Measurements from ENCODE around the gene RIN3. TPM values are rescaled to one million over a fixed set of nuclear protein-coding genes. Genes with fewer than 3 reads are reported as not detected.
"Not testable (repeated sequence)": the region's sequence is repeated elsewhere in the genome, so short reads cannot be mapped to it uniquely, and the experiment has no call there.

RIN3 gene
- total RNA-seq, 4 donors from 2014 or later = 2.1 to 10.4 (median 7.2) TPM

- peaks cover 6% of the 10 kb centered on the region for H3K4me1 ChIP-seq
- DNase-seq (ENCODE audit: low spot score in 2 of 2) = no peak
- TF ChIP-seq CTCF (IDR thresholded peaks at IDR 0.05) (no peak), EP300 (IDR thresholded peaks at IDR 0.05) (no peak), POLR2AphosphoS5 (IDR thresholded peaks at IDR 0.05) (no peak), POLR2A (IDR thresholded peaks at IDR 0.05) (no peak)
- H3K36me3 ChIP-seq = no peaks in the 10 kb centered on the region
- no peaks in the 10 kb centered on the region for H3K27me3 ChIP-seq
- H3K27ac ChIP-seq = no peak overlapping the region
- H3K9me3 ChIP-seq = no peaks in the 10 kb centered on the region
- no peak overlapping the region for H3K4me3 ChIP-seq
- WGBS = 89% methylated on average over 16 of the region's 16 CpGs
Observed at GRCh38 chr14:92531106-92531873, 17.7 kb downstream of the RIN3 start.

- peaks cover 6% of the 10 kb centered on the region for H3K4me1 ChIP-seq
- 52% methylated on average over 8 of the region's 10 CpGs for WGBS
- H3K9me3 ChIP-seq = no peaks in the 10 kb centered on the region
- peak in 1 of 2 donors; percentile 38 for DNase-seq (ENCODE audit: low spot score in 2 of 2)
- no peaks in the 10 kb centered on the region for H3K36me3 ChIP-seq
- no peak overlapping the region for H3K27ac ChIP-seq
- H3K27me3 ChIP-seq = no peaks in the 10 kb centered on the region
- no peak for TF ChIP-seq POLR2A (IDR thresholded peaks at IDR 0.05)
- H3K4me3 ChIP-seq = no peak overlapping the region
Observed at GRCh38 chr14:92532490-92533163, 19.0 kb downstream of the RIN3 start.

- whole genome bisulfite sequencing = 57% methylated on average over 16 of the region's 17 CpGs
Observed at GRCh38 chr14:92534932-92535643, 21.5 kb downstream of the RIN3 start.

GRCh38 chr14:92536231-92536630, 22.6 kb downstream of the RIN3 start:
- not testable (repeated sequence) for H3K4me3 ChIP-seq; H3K36me3 ChIP-seq; DNase-seq (ENCODE audit: low spot score in 2 of 2); H3K27ac ChIP-seq; H3K9me3 ChIP-seq; H3K27me3 ChIP-seq
- peaks cover 35% of the 10 kb centered on the region for H3K4me1 ChIP-seq
- 61% methylated on average over 8 of the region's 8 CpGs for WGBS

More at GRCh38 chr14:92534932-92535643, 21.5 kb downstream of the RIN3 start:
- no peak for DNase-seq (ENCODE audit: low spot score in 2 of 2)
- TF ChIP-seq POLR2AphosphoS5 (IDR thresholded peaks at IDR 0.05) = no peak
- no peak for TF ChIP-seq POLR2A (IDR thresholded peaks at IDR 0.05)
- no peak for TF ChIP-seq CTCF (IDR thresholded peaks at IDR 0.05)
- no peak for TF ChIP-seq EP300 (IDR thresholded peaks at IDR 0.05)
- Histone ChIP-seq H3K27ac (no peak overlapping the region), H3K4me3 (no peak overlapping the region), H3K9me3 (no peaks in the 10 kb centered on the region), H3K27me3 (no peaks in the 10 kb centered on the region), H3K4me1 (peaks cover 24% of the 10 kb centered on the region), H3K36me3 (no peaks in the 10 kb centered on the region)

GRCh38 chr14:92538412-92538985, 24.9 kb downstream of the RIN3 start:
- no peak overlapping the region for H3K27ac ChIP-seq

More at GRCh38 chr14:92538412-92538985, 24.9 kb downstream of the RIN3 start:
- H3K9me3 ChIP-seq = no peaks in the 10 kb centered on the region
- WGBS = 87% methylated on average over 6 of the region's 6 CpGs
- no peaks in the 10 kb centered on the region for H3K27me3 ChIP-seq
- H3K36me3 ChIP-seq = no peaks in the 10 kb centered on the region
- H3K4me1 ChIP-seq = peaks cover 35% of the 10 kb centered on the region
- no peak for DNase-seq (ENCODE audit: low spot score in 2 of 2)
- no peak overlapping the region for H3K4me3 ChIP-seq
- TF ChIP-seq EP300 (IDR thresholded peaks at IDR 0.05) = no peak
- TF ChIP-seq CTCF (IDR thresholded peaks at IDR 0.05) = no peak
- TF ChIP-seq POLR2A (IDR thresholded peaks at IDR 0.05) = no peak
- TF ChIP-seq POLR2AphosphoS5 (IDR thresholded peaks at IDR 0.05) = no peak

All from suprapubic skin (tissue), 4 donors.